PC-3 (cell line): ENCODE results near the gene ZNF445. TPM values are rescaled to one million over a fixed set of nuclear protein-coding genes. Genes with fewer than 3 reads are reported as not detected.

Source experiments
- ATAC-seq: fragments of 200-7000 bp; cut with Tn5 transposase; 2 replicates; pipeline ENCODE4 v1.9.1; 2020; ENCODE audit warnings: mild to moderate bottlenecking, moderate library complexity
- BruUV-seq: library from RNA; stranded (reverse); fragments of 400-500 nt; replicated peaks from 2 replicates; lab custom pipeline; 2021; lab: Mats Ljungman, UMichigan
- CTCF ChIA-PET: fragments of 300-600 bp; sonication (Branson Sonifier 250); formaldehyde crosslinking; loops from one replicate; lab custom pipeline; 2022; ENCODE audit warnings: antibody characterized with exemption; lab: Charles Lee
- POLR2A ChIA-PET: fragments of 300-600 bp; sonication (Branson Sonifier 250); formaldehyde crosslinking; loops from one replicate; lab custom pipeline; 2022; ENCODE audit warnings: antibody characterized with exemption; ENCODE audit not compliant: unreplicated experiment; lab: Charles Lee
- DNase-seq: peaks from one replicate; pipeline ENCODE4 v3.0.0-alpha.2; 2015
- H2AFZ ChIP-seq: fragments of 300-600 bp; sonication (generic); 2 replicates; pipeline ENCODE4 v1.6.0; 2016; ENCODE audit warnings: antibody characterized with exemption, low read length
- H3F3A ChIP-seq: fragments of 300-600 bp; sonication (generic); one replicate; pipeline ENCODE4 v1.6.0; 2017; ENCODE audit warnings: antibody characterized with exemption, low read length, control low read depth, mild to moderate bottlenecking; ENCODE audit not compliant: unreplicated experiment
- H3K27ac ChIP-seq: fragments of 300-600 bp; sonication (generic); 2 replicates; pipeline ENCODE4 v1.5.1; 2016; ENCODE audit warnings: mild to moderate bottlenecking, low read length
- H3K27me3 ChIP-seq: fragments of 300-600 bp; sonication (generic); 2 replicates; pipeline ENCODE4 v1.6.1; 2016; ENCODE audit warnings: low read length, mixed read lengths
- H3K36me3 ChIP-seq: fragments of 300-600 bp; sonication (generic); 2 replicates; pipeline ENCODE4 v1.6.1; 2016; ENCODE audit warnings: low read depth, mixed run types, low read length, mixed read lengths
- H3K4me1 ChIP-seq: fragments of 300-600 bp; sonication (generic); 2 replicates; pipeline ENCODE4 v1.5.1; 2016; ENCODE audit warnings: low read length; ENCODE audit not compliant: insufficient read depth
- H3K4me2 ChIP-seq: fragments of 300-600 bp; sonication (generic); 2 replicates; pipeline ENCODE4 v1.6.0; 2016; ENCODE audit warnings: low read length
- H3K4me3 ChIP-seq: fragments of 300-600 bp; sonication (generic); 2 replicates; pipeline ENCODE4 v1.5.1; 2016; ENCODE audit warnings: mild to moderate bottlenecking, low read length, mixed read lengths
- H3K79me2 ChIP-seq: fragments of 300-600 bp; sonication (generic); 2 replicates; pipeline ENCODE4 v1.6.1; 2017; ENCODE audit warnings: low read length, mixed read lengths
- H3K9ac ChIP-seq: fragments of 300-600 bp; sonication (generic); 2 replicates; pipeline ENCODE4 v1.6.0; 2016; ENCODE audit warnings: mild to moderate bottlenecking, low read length
- H3K9me2 ChIP-seq: fragments of 300-600 bp; sonication (generic); replicated peaks from 2 replicates; pipeline ENCODE4 v1.6.1; 2016; ENCODE audit warnings: mixed run types, low read length, mixed read lengths
- H3K9me3 ChIP-seq: fragments of 300-600 bp; sonication (generic); 2 replicates; pipeline ENCODE4 v1.6.1; 2016; ENCODE audit warnings: low read length, mixed read lengths
- H4K20me1 ChIP-seq: fragments of 300-600 bp; sonication (generic); 2 replicates; pipeline ENCODE4 v1.6.1; 2016; ENCODE audit warnings: low read length, mixed read lengths
- CTCF ChIP-seq: fragments of 300-600 bp; sonication (generic); conservative IDR thresholded peaks from 2 replicates; pipeline ENCODE4 v1.5.1; 2017; ENCODE audit warnings: antibody characterized with exemption, low read depth, mild to moderate bottlenecking, low read length
- EZH2 ChIP-seq: fragments of 300-600 bp; sonication (generic); IDR thresholded peaks from one replicate; pipeline ENCODE4 v1.6.1; 2017; ENCODE audit warnings: antibody characterized with exemption, mild to moderate bottlenecking, low read length; ENCODE audit not compliant: unreplicated experiment
- EZH2phosphoT487 ChIP-seq: fragments of 300-600 bp; sonication (generic); IDR thresholded peaks from 2 replicates; pipeline ENCODE4 v1.6.1; 2018; ENCODE audit warnings: mild to moderate bottlenecking, antibody characterized with exemption, low read length, borderline replicate concordance
- intact Hi-C: fragments of 100-400 bp; cut with micrococcal nuclease; formaldehyde crosslinking; loops from 2 replicates; pipeline ENCODE4 v1.9.0; 2023
- total RNA-seq: library from RNA; depleted of rRNA; stranded (reverse); fragments of >200 nt; gene quantifications from 2 replicates; pipeline ENCODE4 v1.2.3, GENCODE V29; 2014

ZNF445 gene
- total RNA-seq, 1 experiment from 2014 or later: 8.2 TPM

- Histone ChIP-seq H3F3A (no peaks in the 10 kb centered on the region), H3K9ac (no peak overlapping the region), H4K20me1 (peaks cover 7% of the 10 kb centered on the region; the same call in 1 of the 2 replicates), H3K4me1 (peaks cover 15% of the 10 kb centered on the region), H3K4me3 (no peak overlapping the region), H3K9me2 (no peaks in the 10 kb centered on the region), H2AFZ (no peak overlapping the region), H3K79me2 (peaks cover 62% of the 10 kb centered on the region), H3K4me2 (no peak overlapping the region), H3K9me3 (peaks cover 13% of the 10 kb centered on the region), H3K27me3 (no peaks in the 10 kb centered on the region), H3K36me3 (peaks cover 44% of the 10 kb centered on the region), H3K27ac (no peak overlapping the region)
- no peak for ATAC-seq
- POLR2A ChIA-PET: no interaction called here
- intact Hi-C loops: no loop called here
- BruUV-seq: no TSS peak
- CTCF ChIA-PET: no interaction called here
- TF ChIP-seq EZH2phosphoT487 (no peak), CTCF (no peak), EZH2 (no peak)
- DNase-seq: no peak
Observed at GRCh38 chr3:44506961-44507360, 29.5 kb upstream of the ZNF445 start.

- CTCF ChIA-PET: no interaction called here
Observed at GRCh38 chr3:44506556-44506955, 29.1 kb upstream of the ZNF445 start.

More at GRCh38 chr3:44506556-44506955, 29.1 kb upstream of the ZNF445 start:
- Histone ChIP-seq H3K9ac (no peak overlapping the region), H3F3A (no peaks in the 10 kb centered on the region), H3K36me3 (peaks cover 48% of the 10 kb centered on the region), H3K27ac (no peak overlapping the region), H3K4me2 (no peak overlapping the region), H3K9me3 (peaks cover 17% of the 10 kb centered on the region), H4K20me1 (peaks cover 7% of the 10 kb centered on the region; the same call in 1 of the 2 replicates), H3K4me3 (no peak overlapping the region), H3K79me2 (peaks cover 62% of the 10 kb centered on the region), H3K9me2 (no peaks in the 10 kb centered on the region), H2AFZ (no peak overlapping the region), H3K27me3 (no peaks in the 10 kb centered on the region), H3K4me1 (peaks cover 13% of the 10 kb centered on the region)
- TF ChIP-seq EZH2phosphoT487: no peak
- TF ChIP-seq EZH2: no peak
- TF ChIP-seq CTCF: no peak
- intact Hi-C loops: no loop called here
- POLR2A ChIA-PET: no interaction called here
- ATAC-seq (no peak), DNase-seq (no peak)
- BruUV-seq: no TSS peak
